ENCODE data around the gene ABCC9. TPM values are rescaled to one million over a fixed set of nuclear protein-coding genes. Genes with fewer than 3 reads are reported as not detected.

The ABCC9 gene
- total and polyA plus RNA-seq, 12 donors, result 2.1 to 35.0 (median 18.5) TPM

GRCh38 chr12:21888276-21888863 is 52.9 kb downstream of the ABCC9 start:
- DNase-seq, result no peak
- intact Hi-C loops (cut with DNase I), result no loop called here

GRCh38 chr12:21884936-21885335 is 56.3 kb downstream of the ABCC9 start:
- Histone ChIP-seq H3K9me3 (replicated peaks in 1 of 3) (no peaks in the 10 kb centered on the region), H3K4me3 (no peak overlapping the region), H3K27ac (no peak overlapping the region), H3K27me3 (no peaks in the 10 kb centered on the region), H3K4me1 (replicated peaks in 1 of 2) (no peaks in the 10 kb centered on the region), H3K36me3 (replicated peaks in 1 of 2) (no peaks in the 10 kb centered on the region)
- DNase-seq, result no peak
- intact Hi-C loops (cut with DNase I), result no loop called here
- TF ChIP-seq CTCF (IDR thresholded peaks at IDR 0.05), result no peak
- TF ChIP-seq POLR2A (IDR thresholded peaks at IDR 0.05), result no peak
- 48 to 95% (median 69%) methylated on average over 1 of the region's 1 CpG for WGBS, 4 donors

More at GRCh38 chr12:21888276-21888863, 52.9 kb downstream of the ABCC9 start:
- Histone ChIP-seq H3K4me3 (no peak overlapping the region), H3K27ac (no peak overlapping the region), H3K9me3 (replicated peaks in 1 of 3) (no peaks in the 10 kb centered on the region), H3K27me3 (no peaks in the 10 kb centered on the region), H3K4me1 (replicated peaks in 1 of 2) (no peaks in the 10 kb centered on the region), H3K36me3 (replicated peaks in 1 of 2) (no peaks in the 10 kb centered on the region)
- TF ChIP-seq POLR2A (IDR thresholded peaks at IDR 0.05) (no peak), CTCF (IDR thresholded peaks at IDR 0.05) (no peak)
- WGBS, 4 donors, result 63 to 74% (median 69%) methylated on average over 2 of the region's 2 CpGs

GRCh38 chr12:21882635-21883034 is 58.6 kb downstream of the ABCC9 start:
- H3K4me1 ChIP-seq (replicated peaks in 1 of 2), result no peaks in the 10 kb centered on the region
- H3K27ac ChIP-seq, result no peak overlapping the region
- H3K4me3 ChIP-seq, result no peak overlapping the region
- H3K27me3 ChIP-seq, result no peaks in the 10 kb centered on the region
- DNase-seq, result no peak
- H3K9me3 ChIP-seq (replicated peaks in 1 of 3), result no peaks in the 10 kb centered on the region
- no peaks in the 10 kb centered on the region for H3K36me3 ChIP-seq (replicated peaks in 1 of 2)
- 69 to 79% (median 75%) methylated on average over 4 of the region's 4 CpGs for WGBS, 4 donors
- TF ChIP-seq POLR2A (IDR thresholded peaks at IDR 0.05), result no peak
- no peak for TF ChIP-seq CTCF (IDR thresholded peaks at IDR 0.05)
- intact Hi-C loops (cut with DNase I), result no loop called here

GRCh38 chr12:21881965-21882364 is 59.3 kb downstream of the ABCC9 start:
- intact Hi-C loops (cut with DNase I), result no loop called here
- H3K27ac ChIP-seq, result no peak overlapping the region
- DNase-seq, result no peak
- no peaks in the 10 kb centered on the region for H3K4me1 ChIP-seq (replicated peaks in 1 of 2)
- H3K36me3 ChIP-seq (replicated peaks in 1 of 2), result no peaks in the 10 kb centered on the region
- no peak overlapping the region for H3K4me3 ChIP-seq
- TF ChIP-seq POLR2A (IDR thresholded peaks at IDR 0.05) (no peak), CTCF (IDR thresholded peaks at IDR 0.05) (no peak)
- H3K27me3 ChIP-seq, result no peaks in the 10 kb centered on the region
- no peaks in the 10 kb centered on the region for H3K9me3 ChIP-seq (replicated peaks in 1 of 3)
- 57 to 71% (median 69%) methylated on average over 3 to 4 of the region's 4 CpGs for WGBS, 4 donors
